ENCODE results near the gene YPEL4.

- TF ChIP-seq EZH2phosphoT487 (IDR thresholded peaks at IDR 0.05; ENCODE audit: borderline replicate concordance), result no peak
- no peak for TF ChIP-seq POLR2A (IDR thresholded peaks at IDR 0.05; ENCODE audit: borderline replicate concordance, extremely low read depth, insufficient read depth, insufficient read length)
Observed at GRCh38 chr11:57667117-57667735, 17.5 kb upstream of the YPEL4 start.

Data from HCT116 (cell line).